Naive thymus-derived CD8-positive, alpha-beta T cell (primary cell): ENCODE data around the gene C16orf89. TPM values are rescaled to one million over a fixed set of nuclear protein-coding genes. Genes with fewer than 3 reads are reported as not detected.

ENCODE experiments used
- ATAC-seq, 2 donors: fragments of 150-1000 bp; cut with Tn5 transposase in 1 of 2; sonication (Bioruptor Pico), chemical (Tn5 transposase) in 1 of 2; 1 replicate in 1 of 2; 2 replicates in 1 of 2; pipeline ENCODE4 v1.10.0; 2021; ENCODE audit warnings: mild to moderate bottlenecking in 2 of 2, moderate library complexity in 2 of 2
- POLR2A ChIA-PET: fragments of 350-600 bp; sonication (Branson Sonifier 250); formaldehyde crosslinking; loops from one replicate; lab custom pipeline; 2021; ENCODE audit warnings: antibody characterized with exemption; lab: Charles Lee
- DNase-seq, 10 donors: peaks; one replicate each; pipeline versions ENCODE4 v3.0.0 to v3.0.0-alpha.2; 2020 to 2022
- H3K27ac Mint-ChIP-seq, 10 donors: one replicate each; pipeline ENCODE4 v1.8.0; 2020 to 2022; ENCODE audit warnings: mild to moderate bottlenecking in 10 of 10, mixed read lengths in 10 of 10, moderate library complexity in 4 of 10, inconsistent platforms in 1 of 10
- H3K27me3 Mint-ChIP-seq, 5 donors: one replicate each; pipeline ENCODE4 v1.8.0; 2021 to 2022; ENCODE audit warnings: mixed read lengths in 5 of 5
- H3K36me3 Mint-ChIP-seq, 3 donors: one replicate each; pipeline ENCODE4 v1.8.0; 2020 to 2022; ENCODE audit warnings: mixed read lengths in 3 of 3, mild to moderate bottlenecking in 2 of 3, inconsistent platforms in 1 of 3
- H3K4me1 Mint-ChIP-seq, 4 donors: one replicate each; pipeline ENCODE4 v1.8.0; 2021 to 2022; ENCODE audit warnings: mixed read lengths in 4 of 4
- H3K4me3 Mint-ChIP-seq, 10 donors: one replicate each; pipeline ENCODE4 v1.8.0; 2020 to 2022; ENCODE audit warnings: mild to moderate bottlenecking in 10 of 10, mixed read lengths in 10 of 10, moderate library complexity in 6 of 10, inconsistent platforms in 1 of 10
- H3K9me3 Mint-ChIP-seq, 9 donors: one replicate each; pipeline ENCODE4 v1.8.0; 2020 to 2022; ENCODE audit warnings: mixed read lengths in 9 of 9, mild to moderate bottlenecking in 3 of 9, inconsistent platforms in 1 of 9, moderate library complexity in 1 of 9
- polyA plus RNA-seq, 3 donors: library from polyadenylated mRNA; unstranded; fragments of 300-500 nt; fragmentation: Illumina TruSeq; gene quantifications; one replicate each; pipeline ENCODE4 v1.2.3, GENCODE V29; 2021
- total RNA-seq, 8 experiments: library from RNA in 2 of 8; stranded (reverse) in 2 of 8; gene quantifications; one replicate each; pipeline ENCODE4 v1.2.3 and lab custom pipeline; 2021 to 2026

Gene C16orf89
- total and polyA plus RNA-seq, 5 experiments from 2014 or later: not detected

- H3K27ac Mint-ChIP-seq: no peak overlapping the region
- H3K36me3 Mint-ChIP-seq: no peaks in the 10 kb centered on the region
- no peaks in the 10 kb centered on the region for H3K9me3 Mint-ChIP-seq
- peaks cover 0 to 15% (median 6%) of the 10 kb centered on the region in 5 donors for H3K27me3 Mint-ChIP-seq
- POLR2A ChIA-PET: interaction anchor here (0.5 kb wide), 1 partner anchor 590 kb away, joined by 3 read pairs; no protein-coding TSS in a partner anchor
- ATAC-seq (no peak), DNase-seq (peak in 1 of 10 donors; percentile 27)
- H3K4me1 Mint-ChIP-seq: no peaks in the 10 kb centered on the region
- H3K4me3 Mint-ChIP-seq: no peak overlapping the region
Measured at GRCh38 chr16:5003828-5004227, 61.9 kb downstream of the C16orf89 start.

DNA sequence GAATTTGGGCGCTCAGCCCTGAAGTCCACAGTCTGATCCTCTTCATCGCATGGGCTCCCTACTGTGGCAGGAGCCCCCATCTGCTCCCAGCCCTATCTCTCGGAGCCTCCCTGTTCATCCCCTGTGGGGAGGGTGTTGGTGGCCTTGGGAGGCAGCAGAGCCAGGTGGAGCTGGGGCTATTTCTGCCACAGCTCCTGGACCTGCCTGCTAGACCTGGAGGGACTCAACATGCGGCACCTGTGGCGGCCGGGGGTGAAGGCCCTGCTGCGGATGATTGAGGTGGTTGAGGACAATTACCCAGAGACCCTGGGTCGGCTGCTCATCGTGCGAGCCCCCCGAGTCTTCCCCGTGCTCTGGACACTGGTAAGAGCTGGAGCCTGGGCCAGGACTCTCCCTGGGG is 62.5 kb downstream of the C16orf89 start:
- no peak overlapping the region for H3K27ac Mint-ChIP-seq
- DNase-seq (peak in 1 of 10 donors; percentile 37), ATAC-seq (no peak)
- H3K4me3 Mint-ChIP-seq: no peak overlapping the region
- H3K27me3 Mint-ChIP-seq: peaks cover 1 to 18% (median 8%) of the 10 kb centered on the region in 5 donors
- no peaks in the 10 kb centered on the region for H3K36me3 Mint-ChIP-seq
- POLR2A ChIA-PET: interaction anchor here (0.5 kb wide), 1 partner anchor 589 kb away, joined by 3 read pairs; no protein-coding TSS in a partner anchor
- no peaks in the 10 kb centered on the region for H3K9me3 Mint-ChIP-seq
- H3K4me1 Mint-ChIP-seq: no peaks in the 10 kb centered on the region

DNA sequence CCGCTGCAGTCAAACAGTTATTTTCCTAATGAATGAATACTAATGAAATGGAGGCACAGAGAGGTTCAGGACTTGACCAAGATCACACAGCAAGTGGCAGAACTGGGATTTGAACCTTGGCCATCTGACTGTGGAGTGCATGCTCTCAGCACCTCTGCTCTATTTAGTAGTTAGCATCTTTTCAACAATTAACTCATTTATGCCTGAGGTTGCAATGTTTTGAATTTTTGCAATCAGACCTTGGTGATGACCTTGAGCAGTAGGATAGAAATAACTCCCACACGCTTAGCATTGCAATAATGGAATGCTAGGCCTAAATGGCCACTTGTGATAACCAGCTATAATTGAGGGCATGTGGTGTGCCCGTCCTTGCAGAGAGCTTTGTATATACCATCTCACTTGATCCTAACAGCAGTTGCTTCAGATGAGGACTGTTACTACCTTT is 63.0 kb downstream of the C16orf89 start:
- no peaks in the 10 kb centered on the region for H3K4me1 Mint-ChIP-seq
- ATAC-seq: no peak
- POLR2A ChIA-PET: no interaction called here
- H3K4me3 Mint-ChIP-seq: peak overlapping the region in 1 of 10 donors; percentile 14
- no peak overlapping the region for H3K27ac Mint-ChIP-seq
- no peak for DNase-seq
- H3K36me3 Mint-ChIP-seq: no peaks in the 10 kb centered on the region
- H3K9me3 Mint-ChIP-seq: no peaks in the 10 kb centered on the region
- peaks cover 1 to 18% (median 8%) of the 10 kb centered on the region in 5 donors for H3K27me3 Mint-ChIP-seq

DNA sequence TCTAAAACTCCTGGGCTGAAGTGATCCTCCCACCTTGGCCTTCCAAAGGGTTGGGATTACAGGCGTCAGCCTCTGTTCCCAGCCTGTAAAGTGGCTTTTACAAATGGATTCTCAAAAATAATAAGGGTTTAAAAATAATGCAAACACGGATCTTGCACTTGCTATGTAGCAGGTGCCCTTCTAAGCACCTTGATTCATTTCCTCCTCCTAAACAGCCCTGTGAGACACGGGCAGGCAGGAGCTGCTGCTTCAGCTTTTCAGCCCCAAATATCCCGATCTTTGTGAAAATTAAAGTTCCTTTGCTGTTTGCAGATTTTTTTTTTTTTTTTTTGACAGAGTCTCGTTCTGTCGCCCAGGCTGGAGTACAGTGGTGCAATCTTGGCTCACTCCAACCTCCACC is 63.8 kb downstream of the C16orf89 start:
- Mint-ChIP-seq H3K4me3 (no peak overlapping the region), H3K4me1 (no peaks in the 10 kb centered on the region), H3K9me3 (no peaks in the 10 kb centered on the region), H3K27me3 (peaks cover 5 to 25% (median 8%) of the 10 kb centered on the region in 5 donors), H3K36me3 (no peaks in the 10 kb centered on the region), H3K27ac (no peak overlapping the region)
- POLR2A ChIA-PET: no interaction called here
- ATAC-seq (no peak), DNase-seq (no peak)

- H3K4me1 Mint-ChIP-seq: no peaks in the 10 kb centered on the region
- DNase-seq (peak in 1 of 10 donors; percentile 15), ATAC-seq (no peak)
- no peaks in the 10 kb centered on the region for H3K9me3 Mint-ChIP-seq
- POLR2A ChIA-PET: no interaction called here
- H3K4me3 Mint-ChIP-seq: no peak overlapping the region
- H3K27ac Mint-ChIP-seq: no peak overlapping the region
- H3K36me3 Mint-ChIP-seq: no peaks in the 10 kb centered on the region
- peaks cover 5 to 30% (median 11%) of the 10 kb centered on the region in 5 donors for H3K27me3 Mint-ChIP-seq
Measured at GRCh38 chr16:5001571-5001970, 64.2 kb downstream of the C16orf89 start.

DNA sequence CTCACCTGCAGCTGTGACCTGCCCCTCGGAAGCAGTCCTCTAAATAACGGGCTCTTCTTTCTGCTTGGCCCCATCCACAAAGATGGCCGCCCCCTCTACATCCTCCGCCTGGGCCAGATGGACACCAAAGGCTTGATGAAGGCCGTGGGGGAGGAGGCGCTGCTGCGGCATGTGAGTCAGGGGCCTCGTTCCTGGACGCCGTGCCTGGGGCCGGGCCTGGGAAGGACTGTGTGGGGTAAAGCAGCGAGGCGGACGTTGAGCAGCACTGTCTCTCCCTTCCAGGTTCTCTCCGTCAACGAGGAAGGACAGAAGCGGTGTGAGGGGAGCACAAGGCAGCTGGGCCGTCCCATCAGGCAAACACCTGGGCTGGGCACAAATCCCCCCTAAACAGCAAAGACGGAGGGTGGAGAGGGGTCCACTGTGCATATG is 65.2 kb downstream of the C16orf89 start:
- Mint-ChIP-seq H3K4me1 (no peaks in the 10 kb centered on the region), H3K27ac (no peak overlapping the region), H3K9me3 (no peaks in the 10 kb centered on the region), H3K4me3 (no peak overlapping the region), H3K36me3 (no peaks in the 10 kb centered on the region), H3K27me3 (peaks cover 5 to 39% (median 16%) of the 10 kb centered on the region in 5 donors)
- ATAC-seq: no peak
- no peak for DNase-seq
- POLR2A ChIA-PET: no interaction called here

- DNase-seq (no peak), ATAC-seq (no peak)
- POLR2A ChIA-PET: no interaction called here
- H3K27me3 Mint-ChIP-seq: peaks cover 11 to 58% (median 29%) of the 10 kb centered on the region in 5 donors
- no peaks in the 10 kb centered on the region for H3K4me1 Mint-ChIP-seq
- H3K27ac Mint-ChIP-seq: peak overlapping the region in 1 of 10 donors; percentile 49
- H3K36me3 Mint-ChIP-seq: no peaks in the 10 kb centered on the region
- no peaks in the 10 kb centered on the region for H3K9me3 Mint-ChIP-seq
- H3K4me3 Mint-ChIP-seq: no peak overlapping the region
Measured at GRCh38 chr16:4994719-4995434, 70.9 kb downstream of the C16orf89 start.

Other genes starting within 250 kb of the C16orf89 start
- 100 to 1,000 TPM; 111 to 112 TPM for gene GLYR1, start 218.7 kb downstream of the C16orf89 start, total RNA-seq
- gene GLYR1, start 218.7 kb downstream of the C16orf89 start, polyA plus RNA-seq: 10 to 100 TPM; 29.7 to 39.6 (median 38.1) TPM
- 10 to 100 TPM; 40.6 to 40.9 TPM for gene UBN1, start 218.5 kb downstream of the C16orf89 start, total RNA-seq
- 10 to 100 TPM; 10.9 to 18.4 (median 14.2) TPM for gene UBN1, start 218.5 kb downstream of the C16orf89 start, polyA plus RNA-seq
- not detected for gene PPL, start 128.8 kb downstream of the C16orf89 start, total RNA-seq
- gene PPL, start 128.8 kb downstream of the C16orf89 start, polyA plus RNA-seq: under 1 TPM in 1 of 3 donors, not detected in 2; 0.48 TPM
- gene SEC14L5, start 107.6 kb downstream of the C16orf89 start, total RNA-seq: not detected
- gene SEC14L5, start 107.6 kb downstream of the C16orf89 start, polyA plus RNA-seq: not detected
- gene NAGPA, start 32.0 kb downstream of the C16orf89 start, total RNA-seq: 10 to 100 TPM; 36.7 to 39.0 TPM
- gene NAGPA, start 32.0 kb downstream of the C16orf89 start, polyA plus RNA-seq: 10 to 100 TPM; 24.8 to 34.1 (median 32.6) TPM
- gene ALG1, start 5.9 kb upstream of the C16orf89 start, total RNA-seq: 10 to 100 TPM; 22.8 to 27.6 TPM
- gene ALG1, start 5.9 kb upstream of the C16orf89 start, polyA plus RNA-seq: 10 to 100 TPM; 23.3 to 25.1 (median 24.3) TPM
- gene EEF2KMT, start 31.8 kb upstream of the C16orf89 start, total RNA-seq: 10 to 100 TPM; 11.5 to 11.8 TPM
- 10 to 100 TPM; 11.6 to 20.3 (median 12.6) TPM for gene EEF2KMT, start 31.8 kb upstream of the C16orf89 start, polyA plus RNA-seq